ENCODE results near the gene ANKRD11.

ANKRD11 gene

DNA sequence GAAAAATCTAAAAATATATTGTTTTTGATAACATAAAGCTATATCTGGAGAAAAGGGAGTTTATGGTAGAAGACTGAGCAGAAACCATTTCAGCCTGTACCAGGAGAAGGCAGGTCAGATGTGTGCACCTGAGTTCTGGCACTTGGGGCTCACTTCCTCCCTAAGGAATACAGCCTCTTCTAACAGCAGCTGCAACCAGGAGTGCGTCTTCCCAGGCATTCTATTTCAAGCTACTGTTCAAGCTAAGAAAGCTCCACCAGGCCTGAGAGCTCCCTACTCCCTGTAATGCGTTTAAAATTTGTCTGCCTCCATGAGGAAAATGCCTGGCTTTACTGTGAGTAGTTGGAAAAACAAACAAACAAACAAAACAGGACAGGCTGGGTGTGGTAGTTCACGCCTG is 176.8 kb downstream of the ANKRD11 start:
- TF ChIP-seq TAF1 (IDR thresholded peaks at IDR 0.05; ENCODE audit: borderline replicate concordance, insufficient read depth, low read length) (no peak), POLR2AphosphoS5 (IDR thresholded peaks at IDR 0.05; ENCODE audit: low read depth, low read length) (no peak), REST (IDR thresholded peaks at IDR 0.05; ENCODE audit: insufficient read depth in 1 of 2, low read depth in 2 of 2, low read length in 2 of 2) (no peak), SIN3A (IDR thresholded peaks at IDR 0.05; ENCODE audit: borderline replicate concordance, insufficient read depth, low read length) (no peak), FOXP2 (optimal IDR thresholded peaks at IDR 0.05; ENCODE audit: borderline replicate concordance, extremely low read depth, extremely low read length, insufficient read depth) (no peak)

DNA sequence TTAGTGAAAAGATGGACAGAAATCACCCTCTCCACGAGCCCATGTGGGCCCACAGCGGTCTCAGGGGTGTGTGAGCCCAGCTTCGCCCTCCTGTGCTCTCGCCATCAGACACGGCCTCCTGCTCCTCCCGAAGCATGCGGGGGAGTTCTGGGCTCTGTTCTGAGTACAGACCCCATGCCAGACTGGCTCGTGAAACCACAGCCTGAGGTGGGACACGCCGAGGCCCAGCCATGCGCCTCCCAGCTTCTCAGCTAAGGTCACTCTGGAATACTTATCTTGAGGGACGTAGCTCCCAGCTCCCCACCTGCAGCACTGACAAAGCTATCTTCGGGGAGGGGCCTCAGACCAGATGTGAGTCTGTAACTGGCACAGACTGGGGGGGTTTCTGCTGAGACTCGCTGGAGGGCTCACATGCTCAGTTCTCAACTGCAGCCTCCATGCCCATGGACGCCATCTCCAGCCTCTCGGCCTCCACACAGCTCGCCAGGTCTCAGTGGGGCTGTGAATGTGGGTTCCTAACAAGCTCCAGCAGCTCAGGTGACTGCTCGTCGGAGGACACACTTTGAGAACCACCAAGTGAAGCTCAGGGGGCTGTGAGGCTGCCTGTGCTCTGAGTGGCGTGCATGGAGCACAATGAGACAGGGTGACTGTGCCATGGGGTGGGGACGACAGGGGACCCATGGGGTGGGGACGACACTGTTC is 177.6 kb downstream of the ANKRD11 start:
- TF ChIP-seq POLR2AphosphoS5 (IDR thresholded peaks at IDR 0.05; ENCODE audit: low read depth, low read length) (no peak), TAF1 (IDR thresholded peaks at IDR 0.05; ENCODE audit: borderline replicate concordance, insufficient read depth, low read length) (no peak), SIN3A (IDR thresholded peaks at IDR 0.05; ENCODE audit: borderline replicate concordance, insufficient read depth, low read length) (no peak), FOXP2 (optimal IDR thresholded peaks at IDR 0.05; ENCODE audit: borderline replicate concordance, extremely low read depth, extremely low read length, insufficient read depth) (no peak), REST (IDR thresholded peaks at IDR 0.05; ENCODE audit: insufficient read depth in 1 of 2, low read depth in 2 of 2, low read length in 2 of 2) (no peak)

DNA sequence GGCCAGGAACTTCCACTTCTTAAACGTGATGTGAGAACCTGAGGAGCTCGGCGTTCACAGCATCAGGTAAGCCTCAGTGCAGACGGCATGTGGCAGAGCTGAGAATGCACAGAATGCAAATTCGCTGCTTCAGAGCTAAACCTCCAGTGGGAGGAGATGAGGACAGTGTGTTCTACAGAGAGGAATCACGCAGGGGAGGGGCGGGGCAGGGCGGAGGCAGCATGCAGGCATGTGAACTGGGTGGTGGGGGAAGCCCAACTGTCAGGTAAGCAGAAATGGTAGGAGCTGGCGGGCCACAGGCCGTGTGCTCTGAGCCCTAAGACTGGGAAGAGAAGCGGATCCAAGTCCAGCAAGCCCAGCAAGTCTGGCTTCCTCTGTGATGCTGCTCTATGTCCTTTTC is 178.2 kb downstream of the ANKRD11 start:
- TF ChIP-seq FOXP2 (optimal IDR thresholded peaks at IDR 0.05; ENCODE audit: borderline replicate concordance, extremely low read depth, extremely low read length, insufficient read depth) (no peak), REST (IDR thresholded peaks at IDR 0.05; ENCODE audit: insufficient read depth in 1 of 2, low read depth in 2 of 2, low read length in 2 of 2) (no peak), TAF1 (IDR thresholded peaks at IDR 0.05; ENCODE audit: borderline replicate concordance, insufficient read depth, low read length) (no peak), SIN3A (IDR thresholded peaks at IDR 0.05; ENCODE audit: borderline replicate concordance, insufficient read depth, low read length) (no peak), POLR2AphosphoS5 (IDR thresholded peaks at IDR 0.05; ENCODE audit: low read depth, low read length) (no peak)

DNA sequence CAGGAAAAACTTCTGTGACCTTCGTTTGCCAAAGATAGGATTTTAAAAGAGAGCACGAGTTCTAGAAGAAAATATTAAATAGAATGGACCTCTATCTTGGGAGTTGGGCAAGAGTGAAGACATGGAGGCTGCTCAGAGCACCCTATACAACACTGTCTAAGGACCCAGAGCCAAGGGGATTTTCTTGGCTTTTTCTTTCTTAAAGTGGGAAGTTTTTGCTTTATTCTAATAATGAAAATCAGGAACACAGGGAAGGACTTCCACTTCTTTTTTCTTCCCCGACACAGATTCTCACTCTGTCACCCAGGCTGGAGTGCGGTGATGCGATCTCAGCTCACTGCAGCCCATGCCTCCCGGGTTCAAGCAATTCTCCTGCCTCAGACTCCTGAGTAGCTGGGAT is 178.7 kb downstream of the ANKRD11 start:
- TF ChIP-seq TAF1 (IDR thresholded peaks at IDR 0.05; ENCODE audit: borderline replicate concordance, insufficient read depth, low read length) (no peak), FOXP2 (optimal IDR thresholded peaks at IDR 0.05; ENCODE audit: borderline replicate concordance, extremely low read depth, extremely low read length, insufficient read depth) (no peak), POLR2AphosphoS5 (IDR thresholded peaks at IDR 0.05; ENCODE audit: low read depth, low read length) (no peak), REST (IDR thresholded peaks at IDR 0.05; ENCODE audit: insufficient read depth in 1 of 2, low read depth in 2 of 2, low read length in 2 of 2) (no peak), SIN3A (IDR thresholded peaks at IDR 0.05; ENCODE audit: borderline replicate concordance, insufficient read depth, low read length) (no peak)
